Activated CD8-positive, alpha-beta memory T cell treated with anti-CD3 and anti-CD28 coated beads, Interleukin-2, amount 50 U/mL, for 24 hours (primary cell): ENCODE data around the gene HPSE2.

Experiments used
- DNase-seq: peaks from one replicate; pipeline ENCODE4 v3.0.0-alpha.2; 2020; ENCODE audit errors: extremely low read depth

The HPSE2 gene

DNA sequence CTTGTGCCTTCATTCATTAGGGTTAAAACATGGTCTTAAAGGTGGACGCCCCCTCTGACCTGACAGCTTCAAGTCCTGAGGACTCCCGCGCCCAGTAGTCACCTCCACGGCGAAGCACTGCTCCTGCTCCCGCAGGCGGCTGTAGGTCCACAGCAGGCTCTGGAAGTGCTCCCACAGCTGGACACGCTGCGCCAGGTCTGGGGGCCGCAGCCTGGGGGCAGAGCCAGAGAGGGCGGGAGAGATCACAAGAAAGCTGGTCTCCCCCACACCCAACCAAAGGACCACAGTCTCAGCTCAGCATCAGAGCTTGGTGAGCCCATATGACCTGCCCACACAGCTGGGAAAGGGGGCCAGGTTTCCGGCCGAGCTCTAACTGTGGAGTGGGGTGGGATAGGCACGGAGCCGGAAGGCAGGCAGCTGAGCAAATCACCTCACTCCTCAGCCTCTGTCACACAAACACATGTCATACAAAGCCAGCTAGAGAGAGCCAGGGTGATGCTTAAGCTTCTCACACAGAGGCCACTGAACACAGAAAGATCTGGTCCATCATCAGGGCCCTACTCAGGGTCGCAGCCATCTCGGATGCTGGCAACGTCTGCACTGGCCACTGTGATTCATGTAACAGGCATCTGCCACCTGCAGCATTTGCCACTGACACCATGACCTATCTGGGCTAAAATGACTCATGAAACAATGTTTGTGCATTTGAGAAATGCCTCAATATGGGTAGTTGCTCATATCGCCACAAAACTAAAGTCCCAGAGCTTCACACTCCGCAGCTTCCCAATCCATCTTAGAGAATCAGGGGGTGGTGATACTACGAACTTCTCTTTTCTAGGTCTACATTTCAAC is 801.5 kb downstream of the HPSE2 start:
- no peak for DNase-seq

DNA sequence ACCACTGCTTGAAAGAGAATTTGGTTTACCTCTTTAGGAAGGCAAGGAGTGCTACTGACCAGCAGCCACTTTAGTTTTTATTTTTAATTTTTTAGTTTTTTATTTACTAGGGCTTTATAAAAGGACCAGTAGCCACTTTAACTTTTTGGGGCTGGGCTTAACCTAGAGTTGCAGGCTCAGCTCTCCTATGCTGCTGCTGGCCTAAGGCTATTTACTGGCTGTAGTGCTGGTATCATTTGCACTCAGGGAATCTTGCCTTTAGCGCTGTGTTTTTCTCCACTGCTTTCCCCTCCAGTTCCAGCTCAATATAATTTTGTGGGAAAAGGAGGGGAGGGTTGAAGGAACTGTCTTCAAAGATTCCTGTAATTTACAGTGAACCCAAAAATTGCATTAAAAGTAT is 802.3 kb downstream of the HPSE2 start:
- DNase-seq: no peak

DNA sequence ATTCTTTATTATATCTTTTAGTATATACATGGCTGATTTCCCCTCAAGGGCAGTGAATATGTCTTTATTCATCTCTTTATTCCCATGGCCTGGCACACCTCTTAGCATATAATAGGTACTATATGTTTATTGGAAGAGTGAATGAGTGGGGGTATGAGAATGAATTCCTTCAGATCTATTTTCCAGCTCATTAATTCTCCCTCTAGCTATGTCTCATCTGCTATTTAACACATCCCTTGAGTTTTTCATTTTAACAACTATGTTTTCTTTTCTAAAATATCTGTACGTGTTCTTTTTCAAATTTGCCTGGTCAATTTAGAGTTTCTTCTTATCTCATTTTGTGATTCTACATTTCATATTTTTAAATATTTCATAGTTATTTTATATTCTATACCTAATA is 803.3 kb downstream of the HPSE2 start:
- no peak for DNase-seq

DNA sequence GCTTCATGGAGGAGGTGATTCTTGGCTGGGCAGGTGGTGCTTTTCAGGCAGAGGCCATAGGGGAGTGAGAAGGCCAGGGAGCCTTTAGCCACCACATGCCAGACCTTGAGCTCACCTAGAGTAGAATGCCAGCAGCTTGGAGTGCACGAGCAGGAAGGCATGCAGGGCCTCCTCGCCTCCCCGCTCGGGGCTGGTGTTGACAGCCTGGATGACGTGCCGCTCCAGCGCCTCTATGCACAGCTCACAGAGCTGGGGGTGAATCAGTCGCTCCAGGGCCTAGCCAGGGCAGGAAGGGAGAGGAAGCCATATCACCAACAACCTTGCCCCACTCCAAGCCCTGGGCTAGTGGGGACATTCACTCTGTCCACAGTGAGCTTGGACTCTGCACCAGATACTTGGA is 804.6 kb downstream of the HPSE2 start:
- DNase-seq: no peak

DNA sequence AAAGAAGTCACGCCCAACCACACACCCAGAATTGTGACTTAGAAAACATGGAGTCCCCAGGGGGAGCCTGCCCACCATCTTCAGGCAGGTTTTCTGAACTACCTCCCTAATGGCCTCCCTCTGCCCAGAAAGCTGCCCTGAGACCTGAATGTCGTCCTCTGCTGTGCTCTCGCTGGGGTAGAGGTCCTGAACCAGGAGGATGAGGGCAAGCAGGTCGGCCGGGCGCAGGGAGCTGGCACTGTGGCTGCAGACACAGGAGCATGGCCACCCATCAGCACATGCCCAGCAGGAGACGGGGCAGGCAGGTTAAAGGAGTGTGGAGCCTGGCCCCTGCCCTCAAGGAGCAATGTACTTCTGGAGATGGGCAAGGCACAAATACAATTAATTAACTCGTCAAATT is 805.2 kb downstream of the HPSE2 start:
- no peak for DNase-seq

DNA sequence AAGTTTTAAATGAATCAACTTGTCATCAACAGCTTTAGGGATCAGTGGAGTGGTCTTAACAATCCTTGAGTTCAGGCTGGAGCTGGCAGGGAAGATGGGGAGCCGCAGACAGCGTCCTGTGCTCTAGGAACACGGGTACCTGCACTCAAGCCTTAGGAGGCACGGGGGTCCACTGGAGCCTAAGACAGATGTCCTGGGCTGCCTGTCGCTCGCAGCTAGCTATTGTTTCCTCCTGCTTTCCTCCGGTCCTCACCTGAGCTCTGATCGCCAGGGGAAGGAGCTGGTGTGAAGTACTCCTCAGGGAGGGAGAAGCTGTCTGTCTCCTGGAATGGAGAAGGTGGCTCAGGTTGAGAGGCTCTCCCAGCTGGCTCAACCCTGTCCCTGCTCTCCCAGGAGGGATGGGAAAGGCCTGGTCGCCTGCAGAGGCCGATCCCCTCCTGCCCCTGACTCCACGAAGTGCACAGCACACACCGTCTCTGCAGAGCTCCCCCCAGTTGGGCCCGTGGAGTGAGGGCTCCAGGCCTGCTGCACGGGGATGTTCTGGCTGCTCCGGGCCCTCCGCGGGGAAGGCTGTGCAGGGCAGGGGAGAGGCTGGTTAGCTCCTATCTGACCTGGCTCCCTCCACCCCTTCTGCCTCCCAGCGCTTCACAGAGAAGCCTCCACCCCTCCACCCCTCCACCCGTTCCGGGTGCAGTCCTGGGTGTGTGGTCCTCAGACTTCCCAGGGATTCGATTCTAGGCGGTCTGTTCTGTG is 806.2 kb downstream of the HPSE2 start:
- DNase-seq: no peak

DNA sequence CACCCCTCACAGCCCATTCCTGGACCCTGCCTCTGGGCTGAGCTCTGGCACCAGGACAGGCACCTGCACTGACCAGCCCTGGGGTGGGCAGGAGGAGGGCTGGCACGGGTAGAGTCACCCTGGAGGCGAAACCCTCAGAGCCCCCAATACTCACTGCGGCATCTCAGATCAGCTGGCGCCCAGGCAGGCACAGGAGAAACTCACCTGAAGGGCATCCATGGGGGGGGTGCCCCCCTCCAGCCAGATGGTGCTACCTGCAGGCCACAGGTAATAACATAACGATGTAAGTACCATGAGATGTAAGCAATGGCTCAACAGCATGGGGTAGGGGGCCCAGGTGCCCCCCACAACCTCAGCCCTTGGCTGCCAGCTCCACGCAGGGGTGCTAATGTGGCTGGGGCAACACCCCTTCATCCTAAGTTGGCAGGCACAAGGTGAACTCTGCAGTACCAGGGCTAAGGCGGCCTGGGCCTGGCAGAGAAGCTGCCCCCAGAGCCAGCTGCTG is 808.6 kb downstream of the HPSE2 start:
- DNase-seq: no peak

DNA sequence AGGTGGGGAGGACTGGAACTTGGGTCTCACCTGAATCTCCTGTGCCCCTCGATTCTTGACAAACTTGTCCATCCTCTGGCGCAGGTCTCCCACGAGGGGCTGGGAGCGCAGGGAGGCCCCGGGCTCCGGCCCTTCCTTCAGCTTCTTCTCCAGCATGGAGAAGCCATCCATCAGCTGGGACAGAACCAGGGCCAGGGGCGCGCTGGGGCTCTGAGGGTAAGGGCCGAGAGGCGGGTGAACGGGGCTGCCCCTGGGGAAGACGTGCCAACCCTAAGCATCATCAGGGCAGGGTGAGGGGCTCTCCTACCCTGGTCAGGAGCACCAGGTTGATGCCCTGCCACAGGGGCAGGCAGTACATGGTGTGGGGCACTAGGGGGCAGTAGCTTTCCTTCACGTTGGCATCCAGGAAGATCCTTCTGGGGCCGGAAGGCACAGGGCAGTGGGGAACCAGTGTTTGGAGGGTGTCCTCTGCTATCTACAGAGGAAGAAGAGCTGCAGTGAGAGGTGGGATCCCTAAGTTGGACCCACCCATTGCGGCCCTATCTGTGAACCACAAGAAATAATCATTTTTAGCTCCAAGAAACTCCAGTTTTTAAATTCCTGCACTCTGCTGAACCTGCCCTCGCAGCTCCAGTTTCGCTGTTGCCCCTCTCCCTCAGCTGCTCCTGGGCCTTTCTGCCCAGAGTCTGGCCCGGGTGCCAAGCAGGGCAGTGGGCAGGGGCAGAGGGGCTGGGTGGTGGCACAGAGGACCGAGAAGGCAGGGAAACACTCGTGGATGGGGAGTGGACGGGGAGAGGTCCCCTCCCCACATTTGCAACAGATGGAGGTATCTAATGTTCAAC is 809.9 kb downstream of the HPSE2 start:
- no peak for DNase-seq

DNA sequence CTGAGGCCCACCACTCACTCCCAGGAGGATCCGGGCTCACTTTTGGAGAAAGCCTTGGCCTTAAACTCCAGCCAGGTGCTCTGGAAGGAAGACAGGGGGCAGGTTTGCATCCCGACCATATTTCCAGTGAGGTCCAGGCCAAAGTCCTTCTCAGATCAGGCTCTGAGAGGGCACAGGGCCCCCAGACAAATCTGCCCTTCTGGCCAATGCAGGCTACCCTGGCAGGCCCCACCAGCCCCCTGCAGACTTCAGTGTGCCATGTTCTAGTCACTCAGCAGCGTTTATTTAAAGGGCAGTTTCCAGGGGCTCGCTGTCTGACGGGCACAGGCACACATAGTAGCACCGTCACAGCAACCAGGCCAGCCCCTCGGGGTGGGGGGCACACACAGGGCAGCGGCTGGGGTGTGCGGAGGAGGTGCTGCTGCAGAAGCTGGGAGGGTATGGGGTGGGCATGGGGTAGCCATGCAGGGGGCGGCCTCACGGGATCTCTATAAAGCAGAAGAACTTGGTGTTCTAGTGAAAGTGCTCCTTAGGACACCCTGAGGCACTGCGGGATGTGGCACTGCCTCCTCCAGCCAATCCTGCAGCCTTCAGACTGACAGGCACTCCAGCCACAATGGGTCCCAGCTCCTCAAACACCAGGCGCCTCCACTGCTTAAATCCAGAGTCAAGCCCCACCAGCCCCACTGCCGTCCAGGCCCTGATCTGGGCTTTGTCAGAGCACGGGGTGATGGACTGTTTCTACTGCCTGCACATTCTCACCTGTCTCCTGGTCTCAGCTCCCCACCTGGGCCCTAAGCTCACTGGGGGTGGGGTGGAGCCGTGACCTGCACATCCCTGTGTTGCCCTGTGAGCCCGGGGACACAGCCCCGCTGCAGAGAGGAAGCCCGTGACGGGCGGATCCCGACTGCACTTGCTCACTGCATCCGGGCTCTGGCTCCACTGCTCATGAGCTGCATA is 811.1 kb downstream of the HPSE2 start:
- DNase-seq: no peak

DNA sequence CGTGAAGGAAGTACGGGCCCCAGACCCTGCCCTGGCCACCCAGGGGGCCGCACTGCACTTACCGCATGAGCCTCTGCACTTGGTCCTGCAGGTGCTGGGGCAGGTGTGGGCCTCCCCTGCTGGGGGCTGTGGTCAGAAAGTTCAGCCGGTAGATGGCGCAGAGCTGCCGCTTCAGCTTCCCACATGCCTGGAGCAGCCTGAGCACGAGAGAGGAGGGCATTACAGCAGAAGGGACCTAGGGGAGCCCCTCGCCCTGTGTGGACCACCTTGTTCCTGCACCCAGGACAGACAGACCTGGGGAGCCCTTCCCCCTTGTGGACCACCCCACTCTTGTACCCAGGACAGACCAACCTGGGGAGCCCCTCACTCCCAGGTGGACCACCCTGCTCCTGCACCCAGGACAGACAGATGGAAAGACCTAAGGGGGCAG is 811.9 kb downstream of the HPSE2 start:
- no peak for DNase-seq

DNA sequence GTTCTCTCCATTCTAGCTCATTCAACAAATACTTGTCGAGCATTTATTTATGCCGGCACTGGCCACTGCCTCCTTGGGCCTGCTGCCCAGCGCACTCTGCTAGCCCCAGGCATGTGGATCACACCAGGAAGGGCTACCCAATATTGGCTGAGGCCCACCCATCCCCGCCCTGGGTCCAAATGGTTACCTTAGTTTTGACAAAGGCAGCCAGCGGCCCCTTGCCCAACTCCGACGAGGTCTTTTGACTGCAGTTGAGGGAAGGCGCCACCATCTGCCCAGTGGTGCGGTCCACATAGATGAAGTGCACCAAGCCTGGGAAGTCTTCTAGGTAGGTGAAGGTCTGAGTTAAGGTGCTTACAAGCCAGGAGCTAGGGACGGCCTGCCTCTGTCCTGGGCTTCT is 813.5 kb downstream of the HPSE2 start:
- no peak for DNase-seq

DNA sequence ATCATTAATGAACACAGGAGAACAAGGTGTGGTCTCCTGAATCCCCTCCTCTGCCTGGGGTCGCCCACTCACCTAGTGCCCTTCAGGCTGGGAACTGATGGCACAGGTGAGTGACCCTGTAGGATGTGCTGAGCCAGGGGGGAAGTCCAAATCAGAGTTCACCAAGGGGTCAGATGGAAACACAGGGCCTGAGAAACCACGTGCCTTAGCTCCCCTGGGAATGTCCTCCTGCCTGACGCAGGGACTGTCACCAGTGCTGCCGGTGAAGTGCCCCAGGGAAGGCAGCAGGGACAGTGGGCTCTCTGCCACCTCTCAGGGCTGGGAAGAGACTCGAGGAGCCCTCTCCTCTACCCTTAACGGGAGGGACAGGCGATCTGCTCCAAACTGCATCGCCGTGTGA is 814.9 kb downstream of the HPSE2 start:
- DNase-seq: no peak

DNA sequence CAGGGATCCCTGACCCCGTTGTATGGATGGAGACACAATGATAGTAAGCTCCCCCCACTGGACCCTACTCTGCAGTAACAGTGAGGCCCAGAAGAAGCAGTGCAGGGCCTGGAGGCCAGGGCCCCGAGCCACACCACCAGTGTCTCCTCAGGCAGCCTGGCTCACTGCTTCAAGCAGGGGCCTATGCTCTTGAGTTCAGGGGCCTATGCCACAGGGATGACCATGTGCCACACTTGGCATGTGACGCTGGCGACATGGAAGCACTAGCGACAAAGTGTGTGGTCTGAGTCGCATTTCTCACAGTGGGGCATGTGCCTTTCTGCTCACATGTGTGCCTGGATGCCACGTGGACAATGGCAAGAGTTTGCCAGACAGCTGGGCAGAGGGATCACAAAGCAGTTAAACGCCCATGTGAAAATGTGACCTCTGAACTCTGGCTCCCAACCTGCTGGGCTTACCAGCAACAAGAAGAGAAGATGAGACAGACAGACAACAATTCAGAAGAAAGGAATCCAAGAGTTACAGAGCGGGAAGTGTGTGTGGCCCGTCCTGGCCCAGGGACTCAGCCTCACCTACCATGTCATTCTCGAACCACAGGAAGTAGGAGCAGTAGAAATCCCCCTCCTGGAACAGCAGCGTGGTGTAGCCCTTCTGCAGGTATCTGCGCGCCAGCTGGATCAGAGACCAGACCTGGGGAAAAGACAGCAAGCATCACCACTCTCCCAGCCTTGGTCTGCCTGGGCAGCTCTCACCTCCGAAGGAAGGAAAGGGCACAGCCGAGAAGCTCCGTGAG is 816.0 kb downstream of the HPSE2 start:
- DNase-seq: no peak

DNA sequence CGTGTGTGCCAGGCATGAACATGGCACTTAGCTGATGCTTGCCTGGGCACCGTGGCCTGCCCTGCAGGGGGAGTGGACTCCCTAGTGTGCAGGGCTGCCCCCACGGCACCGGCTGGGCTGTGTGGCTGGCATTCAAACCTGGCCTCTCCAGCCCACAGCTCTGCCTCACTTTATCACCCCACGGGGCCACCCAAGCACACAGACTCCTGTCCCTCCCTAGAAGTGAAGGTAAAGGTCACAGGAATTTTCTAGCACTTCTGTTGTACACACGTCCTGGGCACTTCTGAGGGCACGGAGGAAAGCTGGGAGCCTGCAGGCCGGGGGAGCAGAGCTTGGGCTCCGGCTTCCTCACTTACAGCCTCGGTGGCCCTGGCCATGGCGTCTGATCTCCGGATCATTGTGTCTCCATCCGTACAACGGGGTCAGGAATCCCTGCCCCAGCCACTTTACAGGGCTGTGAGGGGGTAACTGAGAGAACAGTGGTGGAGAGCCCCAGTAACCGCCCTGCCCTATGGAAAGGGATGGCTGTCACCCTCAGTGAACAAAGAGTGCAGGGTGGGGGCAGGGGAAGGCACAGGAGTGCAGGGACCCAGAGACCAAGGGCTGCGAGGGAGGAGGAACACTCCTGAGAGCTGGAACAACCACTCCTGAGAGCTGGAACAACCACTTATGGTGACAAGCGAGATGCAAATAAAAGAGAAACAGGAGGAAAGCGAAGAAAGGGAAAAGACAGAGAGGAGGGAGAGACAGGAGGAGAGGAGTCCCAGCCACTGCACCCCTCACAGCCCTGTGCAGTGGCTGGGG is 816.8 kb downstream of the HPSE2 start:
- no peak for DNase-seq

DNA sequence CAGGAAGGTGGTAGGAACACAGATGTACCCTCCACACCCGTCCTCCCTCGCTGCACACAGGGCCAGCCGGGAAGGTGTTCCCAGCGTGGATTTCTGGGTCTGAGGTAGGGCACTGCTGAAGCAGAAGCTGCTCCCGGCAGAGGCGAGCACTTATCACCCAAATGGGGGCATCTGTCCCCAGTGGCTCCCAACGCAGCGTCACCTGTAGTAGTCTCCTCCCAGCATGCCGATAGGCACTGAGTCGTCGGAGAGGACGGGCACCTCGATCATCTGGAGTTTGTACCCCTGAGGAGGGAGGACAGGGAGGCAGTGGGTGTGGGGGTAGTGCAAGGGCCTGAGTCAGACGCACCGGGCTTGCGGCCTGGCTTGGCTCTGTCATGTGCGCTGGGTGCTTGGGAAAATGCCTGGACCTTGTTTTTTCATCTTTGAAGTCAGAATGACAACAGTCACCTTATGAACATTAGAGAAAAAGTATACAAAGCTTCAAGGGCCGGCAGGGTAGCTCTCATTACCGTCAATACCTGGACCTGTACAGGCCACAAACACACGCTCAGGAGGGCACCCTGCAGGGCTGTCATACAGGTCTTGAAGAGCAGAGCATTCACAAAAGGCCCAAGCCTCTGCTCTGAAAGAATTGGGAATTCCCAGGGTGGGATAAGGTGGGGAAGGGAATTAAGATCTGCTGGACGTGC is 817.5 kb downstream of the HPSE2 start:
- DNase-seq: no peak

DNA sequence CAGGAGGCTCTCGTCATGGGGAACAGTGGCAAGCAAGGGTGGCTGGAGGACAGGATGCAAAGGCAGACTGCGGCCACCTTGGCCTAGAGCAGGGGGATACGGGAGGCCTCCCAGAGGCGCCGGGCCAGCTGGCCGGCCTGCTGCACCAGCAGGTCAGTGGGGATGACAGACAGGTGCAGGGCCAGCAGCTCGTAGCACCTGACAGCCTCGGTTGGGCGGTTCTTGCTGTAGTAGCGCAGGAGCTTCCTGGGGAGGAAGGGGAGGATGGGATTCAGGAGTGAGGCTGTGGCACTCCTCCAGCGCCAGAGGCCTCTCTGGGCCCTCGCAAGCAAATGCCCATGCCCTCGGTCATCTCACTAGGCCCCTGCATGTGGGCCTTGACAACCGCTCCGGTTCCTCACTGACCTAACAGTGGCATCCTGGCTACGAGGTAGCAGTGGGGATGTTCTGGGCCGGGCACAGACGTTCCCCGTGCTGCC is 818.1 kb downstream of the HPSE2 start:
- no peak for DNase-seq

DNA sequence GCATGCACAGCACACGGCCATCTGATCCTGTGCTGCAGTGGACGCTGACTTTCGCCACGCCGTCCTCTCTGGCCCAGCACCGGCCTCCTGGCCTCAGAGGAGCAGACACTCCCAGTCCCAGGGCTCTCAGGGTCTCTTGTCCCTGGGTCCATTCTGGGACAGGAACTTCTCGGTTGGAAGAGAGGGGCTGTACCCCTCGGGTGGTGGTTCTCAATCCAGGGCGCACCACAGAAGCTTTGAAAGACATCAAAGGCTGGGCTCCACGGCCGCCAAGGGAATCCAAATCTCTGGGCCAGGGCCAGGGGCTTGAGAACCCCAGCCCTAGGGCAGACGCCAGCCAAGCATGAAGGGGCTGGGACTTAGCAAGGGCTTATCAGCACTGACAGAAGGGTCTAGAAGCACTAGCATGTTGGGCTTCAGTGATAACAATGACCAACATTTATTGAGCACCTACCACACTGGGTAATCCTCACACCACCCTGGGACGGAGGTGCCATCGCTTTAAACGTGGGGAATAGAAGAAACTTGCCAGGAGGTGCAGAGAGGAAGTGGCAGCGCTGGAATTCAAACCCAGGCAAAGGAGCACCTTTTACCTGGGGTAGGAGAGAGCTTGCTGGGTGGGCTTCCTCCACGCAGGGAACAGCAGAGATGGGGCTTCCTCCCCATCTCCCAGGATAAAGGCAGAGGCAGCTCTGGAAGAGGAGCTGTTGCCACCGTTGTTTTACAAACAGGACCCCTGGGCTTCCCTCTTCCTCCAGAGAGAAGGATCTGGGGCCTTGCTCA is 818.9 kb downstream of the HPSE2 start:
- DNase-seq: no peak

DNA sequence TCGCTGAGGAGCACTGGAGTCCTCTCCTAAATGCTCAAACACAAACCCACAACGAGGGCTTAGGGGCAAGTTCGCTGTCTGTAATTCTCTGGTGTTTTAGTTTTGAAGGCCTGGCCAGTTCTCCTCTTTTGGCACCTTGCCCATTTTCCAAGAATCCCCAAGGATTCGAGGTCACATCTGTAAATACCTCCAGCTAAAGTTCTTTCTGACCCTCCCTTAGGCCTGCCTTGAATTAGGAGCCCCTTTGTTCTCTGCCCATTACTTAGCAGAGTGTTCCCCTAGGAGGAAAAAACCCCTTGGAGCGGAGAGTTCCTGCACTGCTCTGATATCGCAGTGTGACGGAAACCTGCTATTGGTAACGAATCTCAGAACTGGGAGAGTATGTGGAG is 819.9 kb downstream of the HPSE2 start:
- no peak for DNase-seq
